HepG2 (cell line): ENCODE measurements around the gene CDK10. TPM values are rescaled to one million over a fixed set of nuclear protein-coding genes. Genes with fewer than 3 reads are reported as not detected.
A peak's percentile ranks its signal among the peaks of the same experiment; 100 is the strongest.

Source experiments
- CHD4 ChIP-seq: fragments of 200-600 bp; sonication (generic); IDR thresholded peaks from 2 replicates; pipeline ENCODE4 v1.7.0; 2017; ENCODE audit warnings: mild to moderate bottlenecking, low read length, borderline replicate concordance
- FOSL1 ChIP-seq: sonication (generic); formaldehyde crosslinking; IDR thresholded peaks from 2 replicates; pipeline ENCODE4 v1.9.0; 2021; ENCODE audit warnings: missing genetic modification reagents, borderline replicate concordance
- MBD4 ChIP-seq: IDR thresholded peaks from 2 replicates; pipeline ENCODE4 v1.6.1; 2012; ENCODE audit warnings: low read length, inconsistent platforms, borderline replicate concordance
- MEIS2 ChIP-seq: sonication (generic); formaldehyde crosslinking; IDR thresholded peaks from 2 replicates; pipeline ENCODE4 v1.9.0; 2021; ENCODE audit warnings: mild to moderate bottlenecking, missing genetic modification reagents
- POLR2AphosphoS2 ChIP-seq: IDR thresholded peaks from 2 replicates; pipeline ENCODE4 v1.6.1; 2011; ENCODE audit warnings: low read depth, low read length, improper control_type of control experiment
- RBM22 ChIP-seq: fragments of 200-400 bp; formaldehyde crosslinking; optimal IDR thresholded peaks from 2 replicates; pipeline ENCODE3; 2017; ENCODE audit warnings: mild to moderate bottlenecking, low read length, moderate library complexity
- SMARCC2 ChIP-seq: fragments of 450-650 bp; IDR thresholded peaks from 2 replicates; pipeline ENCODE4 v1.6.1; 2017; ENCODE audit warnings: antibody characterized with exemption, mild to moderate bottlenecking
- SP5 ChIP-seq: IDR thresholded peaks from 2 replicates; pipeline ENCODE4 v1.6.1; 2016; ENCODE audit warnings: low read depth, borderline replicate concordance
- XRCC5 ChIP-seq: fragments of 200-400 bp; formaldehyde crosslinking; optimal IDR thresholded peaks from 2 replicates; pipeline ENCODE3; 2017; ENCODE audit warnings: mild to moderate bottlenecking, low read length
- ZNF44 ChIP-seq: sonication (generic); formaldehyde crosslinking; IDR thresholded peaks from 2 replicates; pipeline ENCODE4 v1.5.1; 2020; ENCODE audit warnings: mild to moderate bottlenecking, missing genetic modification reagents
- polyA plus RNA-seq, 8 experiments: library from polyadenylated mRNA; depleted of rRNA in 3 of 8; stranded (reverse) in 7 of 8; unstranded in 1 of 8; fragments of >200 nt; fragmentation: Illumina TruSeq in 4 of 8; extraction: Trizol in 4 of 8; gene quantifications; 2 replicates each; pipeline versions ENCODE4 v1.2.1 to v1.2.3, GENCODE V29; 2011 to 2016; ENCODE audit warnings: low read depth in 4 of 8, missing spikeins in 1 of 8, mixed read lengths in 1 of 8; ENCODE audit not compliant: insufficient read depth in 1 of 8
- total RNA-seq, 5 experiments: library from RNA; depleted of rRNA; stranded (reverse); fragments of >200 nt; fragmentation: Illumina TruSeq; extraction: Trizol; gene quantifications; 2 replicates each; pipeline ENCODE4 v1.2.3, GENCODE V29; 2016; ENCODE audit warnings: low read depth in 1 of 5
- TF ChIP-seq, protein P1 (sequence below): sonication (generic); formaldehyde crosslinking; IDR thresholded peaks from 2 replicates; pipeline ENCODE4 v1.4.0; 2020; ENCODE audit warnings: mild to moderate bottlenecking, missing genetic modification reagents
- TF ChIP-seq, protein P2 (sequence below): sonication (generic); formaldehyde crosslinking; IDR thresholded peaks from 2 replicates; pipeline ENCODE4 v1.8.1; 2023; ENCODE audit warnings: mild to moderate bottlenecking, missing genetic modification reagents
- TF ChIP-seq, protein P3 (sequence below): sonication (generic); formaldehyde crosslinking; IDR thresholded peaks from 2 replicates; pipeline ENCODE4 v1.9.0; 2021; ENCODE audit warnings: missing genetic modification reagents, borderline replicate concordance
- TF ChIP-seq, protein P4 (sequence below): sonication (generic); formaldehyde crosslinking; IDR thresholded peaks from 2 replicates; pipeline ENCODE4 v1.8.1; 2023; ENCODE audit warnings: mild to moderate bottlenecking, inconsistent platforms, moderate library complexity, missing genetic modification reagents, borderline replicate concordance

Gene CDK10
- total and polyA plus RNA-seq, 2 of the 13 experiments (the other 11 are each of a cell fraction or from before 2014, with no cell fraction given): 2.5 to 3.9 TPM

DNA sequence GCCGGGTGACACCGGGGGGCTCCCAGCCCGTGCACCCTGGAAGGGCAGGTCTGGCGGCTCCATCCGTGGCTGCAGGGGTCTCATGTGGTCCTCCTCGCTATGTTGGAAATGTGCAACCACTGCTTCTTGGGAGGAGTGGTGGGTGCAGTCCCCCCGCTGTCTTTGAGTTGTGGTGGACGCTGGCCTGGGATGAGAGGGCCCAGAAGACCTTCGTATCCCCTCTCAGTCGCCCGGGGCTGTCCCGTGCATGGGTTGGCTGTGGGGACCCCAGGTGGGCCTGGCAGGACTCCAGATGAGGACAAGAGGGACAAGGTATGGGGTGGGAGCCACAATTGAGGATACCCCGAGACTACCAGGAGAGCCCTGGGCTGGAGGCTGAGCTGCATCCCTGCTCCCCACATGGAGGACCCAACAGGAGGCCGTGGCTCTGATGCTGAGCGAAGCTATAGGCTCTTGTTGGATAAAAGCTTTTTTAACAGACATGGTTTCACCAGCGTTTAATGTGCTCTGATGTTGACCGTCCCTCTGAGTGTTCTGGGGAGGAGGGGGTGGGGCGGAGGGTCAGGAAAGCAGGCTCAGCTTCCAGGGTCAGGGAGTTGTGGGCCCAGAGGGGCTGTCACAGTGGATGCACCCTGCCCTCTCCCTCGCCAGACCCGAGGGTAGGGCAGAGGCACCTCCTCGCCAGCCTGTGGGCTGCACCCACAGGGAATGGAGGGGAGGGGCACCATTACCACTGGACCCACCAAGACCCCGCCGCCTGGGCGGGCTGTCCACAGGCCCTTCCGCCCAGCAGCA, 9.6 kb downstream of the CDK10 start (continued):
- TF ChIP-seq, protein P1, sequence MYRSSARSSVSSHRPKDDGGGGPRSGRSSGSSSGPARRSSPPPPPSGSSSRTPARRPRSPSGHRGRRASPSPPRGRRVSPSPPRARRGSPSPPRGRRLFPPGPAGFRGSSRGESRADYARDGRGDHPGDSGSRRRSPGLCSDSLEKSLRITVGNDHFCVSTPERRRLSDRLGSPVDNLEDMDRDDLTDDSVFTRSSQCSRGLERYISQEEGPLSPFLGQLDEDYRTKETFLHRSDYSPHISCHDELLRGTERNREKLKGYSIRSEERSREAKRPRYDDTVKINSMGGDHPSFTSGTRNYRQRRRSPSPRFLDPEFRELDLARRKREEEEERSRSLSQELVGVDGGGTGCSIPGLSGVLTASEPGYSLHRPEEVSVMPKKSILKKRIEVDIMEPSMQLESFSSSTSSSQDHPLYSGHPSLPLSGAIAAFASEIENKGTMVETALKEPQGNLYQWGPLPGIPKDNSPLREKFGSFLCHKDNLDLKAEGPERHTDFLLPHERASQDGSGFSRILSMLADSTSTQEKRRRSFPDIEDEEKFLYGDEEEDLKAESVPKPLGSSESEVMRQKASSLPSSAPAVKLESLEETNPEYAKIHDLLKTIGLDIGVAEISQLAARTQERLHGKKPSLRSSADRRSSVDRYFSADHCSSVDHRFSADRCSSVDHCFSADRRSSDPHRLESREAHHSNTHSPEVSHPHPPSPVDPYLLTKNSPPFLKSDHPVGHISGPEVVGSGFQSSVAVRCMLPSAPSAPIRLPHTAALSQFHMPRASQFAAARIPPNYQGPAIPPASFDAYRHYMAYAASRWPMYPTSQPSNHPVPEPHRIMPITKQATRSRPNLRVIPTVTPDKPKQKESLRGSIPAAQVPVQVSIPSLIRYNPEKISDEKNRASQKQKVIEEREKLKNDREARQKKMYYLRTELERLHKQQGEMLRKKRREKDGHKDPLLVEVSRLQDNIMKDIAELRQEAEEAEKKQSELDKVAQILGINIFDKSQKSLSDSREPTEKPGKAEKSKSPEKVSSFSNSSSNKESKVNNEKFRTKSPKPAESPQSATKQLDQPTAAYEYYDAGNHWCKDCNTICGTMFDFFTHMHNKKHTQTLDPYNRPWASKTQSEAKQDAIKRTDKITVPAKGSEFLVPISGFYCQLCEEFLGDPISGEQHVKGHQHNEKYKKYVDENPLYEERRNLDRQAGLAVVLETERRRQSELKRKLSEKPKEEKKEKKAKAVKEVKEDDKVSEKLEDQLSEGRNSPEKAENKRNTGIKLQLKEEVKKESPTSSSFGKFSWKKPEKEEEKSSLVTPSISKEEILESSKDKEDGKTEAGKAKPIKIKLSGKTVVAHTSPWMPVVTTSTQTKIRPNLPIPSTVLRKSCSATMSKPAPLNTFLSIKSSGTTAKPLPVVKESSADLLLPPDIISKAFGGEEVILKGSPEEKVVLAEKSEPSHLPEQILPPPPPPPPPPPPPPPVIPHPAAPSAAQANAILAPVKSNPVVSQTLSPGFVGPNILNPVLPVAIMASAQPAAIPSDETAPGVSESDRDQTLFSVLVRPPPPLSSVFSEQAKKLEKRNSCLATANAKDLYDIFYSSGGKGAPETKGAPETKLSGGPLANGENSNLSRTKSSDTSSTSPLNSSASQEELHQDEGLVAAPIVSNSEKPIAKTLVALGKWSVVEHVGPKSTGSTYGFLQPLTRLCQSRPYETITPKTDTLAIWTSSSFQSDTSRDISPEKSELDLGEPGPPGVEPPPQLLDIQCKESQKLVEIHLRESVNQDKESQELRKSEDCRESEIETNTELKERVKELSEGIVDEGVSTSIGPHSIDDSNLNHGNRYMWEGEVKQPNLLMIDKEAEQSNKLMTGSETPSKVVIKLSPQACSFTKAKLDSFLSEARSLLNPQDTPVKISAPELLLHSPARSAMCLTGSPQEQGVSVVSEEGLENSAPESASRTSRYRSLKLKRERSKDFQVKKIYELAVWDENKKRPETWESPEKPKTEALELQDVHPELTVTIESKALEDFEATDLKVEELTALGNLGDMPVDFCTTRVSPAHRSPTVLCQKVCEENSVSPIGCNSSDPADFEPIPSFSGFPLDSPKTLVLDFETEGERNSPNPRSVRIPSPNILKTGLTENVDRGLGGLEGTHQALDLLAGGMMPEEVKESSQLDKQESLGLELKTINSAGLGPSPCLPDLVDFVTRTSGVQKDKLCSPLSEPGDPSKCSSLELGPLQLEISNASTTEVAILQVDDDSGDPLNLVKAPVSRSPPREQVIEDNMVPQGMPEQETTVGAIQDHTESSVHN (CRISPR knock-in tag): no peak
- TF ChIP-seq SP5 (CRISPR knock-in tag) (no peak), RBM22 (peak; percentile 0), CHD4 (no peak), ZNF44 (0 out of 2 replicates have a peak, but pooled peaks have one; percentile 36), MBD4 (no peak), POLR2AphosphoS2 (0 out of 2 replicates have a peak, but pooled peaks have one; percentile 45), XRCC5 (no peak), SMARCC2 (no peak), FOSL1 (CRISPR knock-in tag) (no peak), MEIS2 (CRISPR knock-in tag) (0 out of 2 replicates have a peak, but pooled peaks have one; percentile 4)
- TF ChIP-seq, protein P2, sequence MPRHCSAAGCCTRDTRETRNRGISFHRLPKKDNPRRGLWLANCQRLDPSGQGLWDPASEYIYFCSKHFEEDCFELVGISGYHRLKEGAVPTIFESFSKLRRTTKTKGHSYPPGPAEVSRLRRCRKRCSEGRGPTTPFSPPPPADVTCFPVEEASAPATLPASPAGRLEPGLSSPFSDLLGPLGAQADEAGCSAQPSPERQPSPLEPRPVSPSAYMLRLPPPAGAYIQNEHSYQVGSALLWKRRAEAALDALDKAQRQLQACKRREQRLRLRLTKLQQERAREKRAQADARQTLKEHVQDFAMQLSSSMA (CRISPR knock-in tag): no peak
- TF ChIP-seq, protein P3, sequence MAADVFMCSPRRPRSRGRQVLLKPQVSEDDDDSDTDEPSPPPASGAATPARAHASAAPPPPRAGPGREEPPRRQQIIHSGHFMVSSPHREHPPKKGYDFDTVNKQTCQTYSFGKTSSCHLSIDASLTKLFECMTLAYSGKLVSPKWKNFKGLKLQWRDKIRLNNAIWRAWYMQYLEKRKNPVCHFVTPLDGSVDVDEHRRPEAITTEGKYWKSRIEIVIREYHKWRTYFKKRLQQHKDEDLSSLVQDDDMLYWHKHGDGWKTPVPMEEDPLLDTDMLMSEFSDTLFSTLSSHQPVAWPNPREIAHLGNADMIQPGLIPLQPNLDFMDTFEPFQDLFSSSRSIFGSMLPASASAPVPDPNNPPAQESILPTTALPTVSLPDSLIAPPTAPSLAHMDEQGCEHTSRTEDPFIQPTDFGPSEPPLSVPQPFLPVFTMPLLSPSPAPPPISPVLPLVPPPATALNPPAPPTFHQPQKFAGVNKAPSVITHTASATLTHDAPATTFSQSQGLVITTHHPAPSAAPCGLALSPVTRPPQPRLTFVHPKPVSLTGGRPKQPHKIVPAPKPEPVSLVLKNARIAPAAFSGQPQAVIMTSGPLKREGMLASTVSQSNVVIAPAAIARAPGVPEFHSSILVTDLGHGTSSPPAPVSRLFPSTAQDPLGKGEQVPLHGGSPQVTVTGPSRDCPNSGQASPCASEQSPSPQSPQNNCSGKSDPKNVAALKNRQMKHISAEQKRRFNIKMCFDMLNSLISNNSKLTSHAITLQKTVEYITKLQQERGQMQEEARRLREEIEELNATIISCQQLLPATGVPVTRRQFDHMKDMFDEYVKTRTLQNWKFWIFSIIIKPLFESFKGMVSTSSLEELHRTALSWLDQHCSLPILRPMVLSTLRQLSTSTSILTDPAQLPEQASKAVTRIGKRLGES (CRISPR knock-in tag): no peak
- TF ChIP-seq, protein P4, sequence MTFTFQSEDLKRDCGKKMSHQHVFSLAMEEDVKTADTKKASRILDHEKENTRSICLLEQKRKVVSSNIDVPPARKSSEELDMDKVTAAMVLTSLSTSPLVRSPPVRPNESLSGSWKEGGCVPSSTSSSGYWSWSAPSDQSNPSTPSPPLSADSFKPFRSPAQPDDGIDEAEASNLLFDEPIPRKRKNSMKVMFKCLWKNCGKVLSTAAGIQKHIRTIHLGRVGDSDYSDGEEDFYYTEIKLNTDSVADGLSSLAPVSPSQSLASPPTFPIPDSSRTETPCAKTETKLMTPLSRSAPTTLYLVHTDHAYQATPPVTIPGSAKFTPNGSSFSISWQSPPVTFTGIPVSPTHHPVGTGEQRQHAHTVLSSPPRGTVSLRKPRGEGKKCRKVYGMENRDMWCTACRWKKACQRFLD (CRISPR knock-in tag): no peak
- TF ChIP-seq, all 625 proteins: peak for 18
